PFSK-1 (cell line): ENCODE measurements around the gene COX4I2.

Experiments used
- FOXP2 ChIP-seq: optimal IDR thresholded peaks from 2 replicates; pipeline ENCODE3; 2011; ENCODE audit warnings: borderline replicate concordance, control low read depth, inconsistent platforms; ENCODE audit not compliant: insufficient read depth; ENCODE audit errors: extremely low read length, extremely low read depth
- POLR2AphosphoS5 ChIP-seq: IDR thresholded peaks from 2 replicates; pipeline ENCODE4 v1.6.1; 2012; ENCODE audit warnings: low read depth, mild to moderate bottlenecking, control low read depth, low read length, moderate library complexity
- REST ChIP-seq, 2 experiments: IDR thresholded peaks; 2 replicates each; pipeline versions ENCODE4 v1.6.1 to v1.8.0; 2011 to 2012; ENCODE audit warnings: low read depth in 2 of 2, low read length in 2 of 2, control low read depth in 1 of 2, inconsistent platforms in 1 of 2, mild to moderate bottlenecking in 1 of 2, moderate library complexity in 1 of 2; ENCODE audit not compliant: insufficient read depth in 1 of 2
- SIN3A ChIP-seq: IDR thresholded peaks from 2 replicates; pipeline ENCODE4 v1.6.1; 2012; ENCODE audit warnings: mild to moderate bottlenecking, low read length, moderate library complexity, borderline replicate concordance; ENCODE audit not compliant: insufficient read depth
- TAF1 ChIP-seq: IDR thresholded peaks from 2 replicates; pipeline ENCODE4 v1.6.1; 2012; ENCODE audit warnings: low read length, control low read depth, borderline replicate concordance; ENCODE audit not compliant: insufficient read depth

COX4I2 gene

GRCh38 chr20:31653561-31653960 is 15.8 kb downstream of the COX4I2 start:
- TF ChIP-seq FOXP2 (no peak), TAF1 (no peak), REST (IDR thresholded peaks at IDR 0.05; ENCODE audit: insufficient read depth in 1 of 2, low read depth in 2 of 2, low read length in 2 of 2) (no peak), POLR2AphosphoS5 (no peak), SIN3A (no peak)

GRCh38 chr20:31654534-31654933 is 16.8 kb downstream of the COX4I2 start:
- TF ChIP-seq TAF1, result no peak
- TF ChIP-seq FOXP2, result no peak
- TF ChIP-seq SIN3A, result no peak
- no peak for TF ChIP-seq POLR2AphosphoS5
- TF ChIP-seq REST (IDR thresholded peaks at IDR 0.05; ENCODE audit: insufficient read depth in 1 of 2, low read depth in 2 of 2, low read length in 2 of 2), result no peak

GRCh38 chr20:31661625-31662371 is 24.1 kb downstream of the COX4I2 start:
- TF ChIP-seq POLR2AphosphoS5, result peak; percentile 49; the same call in 1 of the 2 replicates
- TF ChIP-seq FOXP2, result peak; percentile 43
- no peak for TF ChIP-seq SIN3A
- peak; percentile 52; the same call in 1 of the 2 replicates for TF ChIP-seq TAF1

GRCh38 chr20:31662372-31662854 is 24.7 kb downstream of the COX4I2 start:
- TF ChIP-seq SIN3A (no peak), TAF1 (no peak), FOXP2 (no peak), POLR2AphosphoS5 (no peak), REST (IDR thresholded peaks at IDR 0.05; ENCODE audit: insufficient read depth in 1 of 2, low read depth in 2 of 2, low read length in 2 of 2) (no peak)

GRCh38 chr20:31663524-31663837 is 25.8 kb downstream of the COX4I2 start:
- no peak for TF ChIP-seq SIN3A
- no peak for TF ChIP-seq TAF1
- TF ChIP-seq FOXP2, result no peak
- no peak for TF ChIP-seq REST (IDR thresholded peaks at IDR 0.05; ENCODE audit: insufficient read depth in 1 of 2, low read depth in 2 of 2, low read length in 2 of 2)
- TF ChIP-seq POLR2AphosphoS5, result no peak
